CD4-positive, CD25-positive, alpha-beta regulatory T cell (primary cell): ENCODE results near the gene UNC5A. TPM values are rescaled to one million over a fixed set of nuclear protein-coding genes. Genes with fewer than 3 reads are reported as not detected.

Experiments
- ATAC-seq, 2 donors: fragments of 150-1000 bp; cut with Tn5 transposase; one replicate each; pipeline ENCODE4 v1.10.0; 2021; ENCODE audit warnings: low read depth in 2 of 2, moderate number of reproducible peaks in 2 of 2, moderate library complexity in 1 of 2
- DNase-seq, 3 donors: peaks; one replicate each; pipeline versions ENCODE4 v3.0.0 to v3.0.0-alpha.2; 2012 to 2022; ENCODE audit warnings: mixed read lengths in 1 of 3
- H3K27ac ChIP-seq: one replicate; pipeline ENCODE4 v1.7.0; 2013; ENCODE audit warnings: mild to moderate bottlenecking, low read length; ENCODE audit not compliant: insufficient read depth, poor library complexity, severe bottlenecking
- H3K27me3 ChIP-seq: one replicate; pipeline ENCODE4 v1.7.0; 2013; ENCODE audit warnings: low read length; ENCODE audit not compliant: control insufficient read depth, insufficient read depth
- H3K36me3 ChIP-seq: one replicate; pipeline ENCODE4 v1.7.0; 2013; ENCODE audit warnings: mild to moderate bottlenecking, low read length, moderate library complexity; ENCODE audit not compliant: control insufficient read depth, insufficient read depth
- H3K4me1 ChIP-seq: 2 replicates; pipeline ENCODE4 v1.7.0; 2013; ENCODE audit warnings: mild to moderate bottlenecking, low read length; ENCODE audit not compliant: insufficient read depth, control insufficient read depth, poor library complexity, severe bottlenecking
- H3K4me3 ChIP-seq: one replicate; pipeline ENCODE4 v1.7.0; 2013; ENCODE audit warnings: low read depth, mild to moderate bottlenecking, low read length, moderate library complexity
- H3K9me3 ChIP-seq, 2 experiments: 1 replicate in 1 of 2; 2 replicates in 1 of 2; pipeline ENCODE4 v1.7.0; 2013; ENCODE audit warnings: low read length in 2 of 2, mild to moderate bottlenecking in 1 of 2, moderate library complexity in 1 of 2; ENCODE audit not compliant: control insufficient read depth in 2 of 2
- H3K27ac Mint-ChIP-seq, 3 donors: one replicate each; pipeline ENCODE4 v1.8.0; 2020 to 2022; ENCODE audit warnings: mild to moderate bottlenecking in 3 of 3, mixed read lengths in 3 of 3, moderate library complexity in 2 of 3
- H3K27me3 Mint-ChIP-seq: one replicate; pipeline ENCODE4 v1.8.0; 2022; ENCODE audit warnings: mild to moderate bottlenecking, mixed read lengths
- H3K36me3 Mint-ChIP-seq: one replicate; pipeline ENCODE4 v1.8.0; 2020; ENCODE audit warnings: mixed read lengths
- H3K4me1 Mint-ChIP-seq, 4 donors: one replicate each; pipeline ENCODE4 v1.8.0; 2020 to 2022; ENCODE audit warnings: mixed read lengths in 4 of 4, mild to moderate bottlenecking in 1 of 4
- H3K4me3 Mint-ChIP-seq, 4 donors: one replicate each; pipeline ENCODE4 v1.8.0; 2020 to 2022; ENCODE audit warnings: mild to moderate bottlenecking in 4 of 4, mixed read lengths in 4 of 4, moderate library complexity in 3 of 4
- H3K9me3 Mint-ChIP-seq, 7 donors: one replicate each; pipeline ENCODE4 v1.8.0; 2020 to 2022; ENCODE audit warnings: mixed read lengths in 7 of 7, mild to moderate bottlenecking in 3 of 7, moderate library complexity in 2 of 7
- polyA plus RNA-seq, 4 donors: library from polyadenylated mRNA; unstranded; fragments of 300-500 nt; fragmentation: Illumina TruSeq; gene quantifications; one replicate each; pipeline ENCODE4 v1.2.3, GENCODE V29; 2021
- total RNA-seq: library from RNA; stranded (reverse); gene quantifications from one replicate; pipeline ENCODE4 v1.2.3, GENCODE V29; 2022

Gene UNC5A
- total and polyA plus RNA-seq, 5 donors from 2014 or later = not detected

DNA sequence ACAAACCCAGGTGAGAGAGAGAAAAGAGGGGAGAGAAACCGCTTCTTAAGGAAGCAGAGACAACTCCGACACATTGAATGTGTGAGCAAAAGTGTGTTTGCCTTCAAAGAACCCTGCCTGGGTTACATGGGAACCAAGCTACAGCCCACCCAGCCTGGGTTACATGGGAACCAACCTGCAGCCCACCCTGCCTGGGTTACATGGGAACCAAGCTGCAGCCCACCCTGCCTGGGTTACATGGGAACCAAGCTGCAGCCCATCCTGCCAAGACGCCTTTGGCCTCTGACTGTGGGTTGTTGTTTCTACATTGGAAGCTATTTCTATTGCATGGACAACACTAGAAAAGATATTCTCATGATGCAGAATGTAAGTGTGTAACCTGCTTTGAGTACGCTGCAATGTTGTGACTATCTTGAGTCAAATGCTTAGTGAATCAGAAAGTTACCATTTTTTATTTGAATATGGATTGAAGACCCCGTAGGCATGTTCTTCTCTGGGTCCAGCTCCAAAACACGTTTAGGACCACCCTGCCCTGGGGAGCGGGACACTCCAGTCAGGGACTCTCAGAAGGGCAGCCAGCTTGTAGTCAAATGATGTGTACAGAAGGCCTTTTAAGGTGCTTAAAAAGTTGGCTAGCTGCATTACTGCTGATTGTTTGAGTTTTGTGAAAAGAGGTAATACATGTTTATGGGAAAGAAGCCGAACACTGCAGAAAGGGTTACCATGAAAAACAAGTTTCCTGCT lies 39.1 kb upstream of the UNC5A start:
- no peaks in the 10 kb centered on the region for H3K36me3 ChIP-seq
- peaks cover 0 to 1% of the 10 kb centered on the region in 2 experiments for H3K9me3 ChIP-seq
- Mint-ChIP-seq H3K4me1 (peaks cover 0 to 5% (median 0%) of the 10 kb centered on the region in 4 donors), H3K27me3 (peaks cover 52% of the 10 kb centered on the region), H3K36me3 (no peaks in the 10 kb centered on the region), H3K27ac (no peak overlapping the region), H3K4me3 (no peak overlapping the region), H3K9me3 (peaks cover 0 to 3% (median 1%) of the 10 kb centered on the region in 7 donors)
- no peak for ATAC-seq
- no peak overlapping the region for H3K4me3 ChIP-seq
- no peak overlapping the region for H3K27ac ChIP-seq
- no peak for DNase-seq
- peaks cover 10% of the 10 kb centered on the region for H3K27me3 ChIP-seq
- H3K4me1 ChIP-seq = no peaks in the 10 kb centered on the region

- ATAC-seq (no peak), DNase-seq (no peak)
- Histone ChIP-seq H3K27ac (no peak overlapping the region), H3K4me3 (no peak overlapping the region), H3K9me3 (no peaks in the 10 kb centered on the region), H3K36me3 (no peaks in the 10 kb centered on the region), H3K4me1 (no peaks in the 10 kb centered on the region), H3K27me3 (peaks cover 7% of the 10 kb centered on the region)
- H3K27me3 Mint-ChIP-seq = peaks cover 48% of the 10 kb centered on the region
- peaks cover 0 to 1% (median 0%) of the 10 kb centered on the region in 7 donors for H3K9me3 Mint-ChIP-seq
- H3K27ac Mint-ChIP-seq = no peak overlapping the region
- H3K36me3 Mint-ChIP-seq = no peaks in the 10 kb centered on the region
- H3K4me3 Mint-ChIP-seq = no peak overlapping the region
- H3K4me1 Mint-ChIP-seq = peaks cover 0 to 5% (median 0%) of the 10 kb centered on the region in 4 donors
Measured at GRCh38 chr5:176772271-176773210, 37.8 kb upstream of the UNC5A start.

GRCh38 chr5:176773408-176774035 lies 36.8 kb upstream of the UNC5A start:
- H3K9me3 ChIP-seq = no peaks in the 10 kb centered on the region
- H3K27ac ChIP-seq = no peak overlapping the region
- peaks cover 0 to 1% (median 0%) of the 10 kb centered on the region in 7 donors for H3K9me3 Mint-ChIP-seq

GRCh38 chr5:176774216-176775171 lies 35.9 kb upstream of the UNC5A start:
- no peak for DNase-seq
- Histone ChIP-seq H3K4me1 (no peaks in the 10 kb centered on the region), H3K27ac (no peak overlapping the region), H3K9me3 (no peaks in the 10 kb centered on the region), H3K4me3 (no peak overlapping the region), H3K36me3 (no peaks in the 10 kb centered on the region), H3K27me3 (peaks cover 3% of the 10 kb centered on the region)
- no peak for ATAC-seq
- Mint-ChIP-seq H3K4me3 (no peak overlapping the region), H3K4me1 (peaks cover 0 to 5% (median 2%) of the 10 kb centered on the region in 4 donors), H3K36me3 (peaks cover 4% of the 10 kb centered on the region), H3K9me3 (peaks cover 0 to 1% (median 0%) of the 10 kb centered on the region in 7 donors), H3K27me3 (peaks cover 33% of the 10 kb centered on the region), H3K27ac (peak overlapping the region in 2 of 3 donors; percentile 46 to 81)

More at GRCh38 chr5:176773408-176774035, 36.8 kb upstream of the UNC5A start:
- H3K4me1 Mint-ChIP-seq = peaks cover 0 to 5% (median under 1%) of the 10 kb centered on the region in 4 donors
- H3K27me3 Mint-ChIP-seq = peaks cover 40% of the 10 kb centered on the region
- Histone ChIP-seq H3K4me1 (no peaks in the 10 kb centered on the region), H3K36me3 (no peaks in the 10 kb centered on the region), H3K27me3 (peaks cover 3% of the 10 kb centered on the region), H3K4me3 (no peak overlapping the region)
- DNase-seq = no peak
- no peak overlapping the region for H3K4me3 Mint-ChIP-seq
- ATAC-seq = no peak
- no peak overlapping the region for H3K27ac Mint-ChIP-seq
- H3K36me3 Mint-ChIP-seq = peaks cover 2% of the 10 kb centered on the region

- no peak for ATAC-seq
- Mint-ChIP-seq H3K36me3 (peaks cover 4% of the 10 kb centered on the region), H3K4me3 (no peak overlapping the region), H3K27ac (no peak overlapping the region), H3K27me3 (peaks cover 31% of the 10 kb centered on the region), H3K9me3 (peaks cover 0 to 1% (median 0%) of the 10 kb centered on the region in 7 donors), H3K4me1 (peaks cover 0 to 5% (median 3%) of the 10 kb centered on the region in 4 donors)
- Histone ChIP-seq H3K36me3 (no peaks in the 10 kb centered on the region), H3K27me3 (no peaks in the 10 kb centered on the region), H3K4me3 (no peak overlapping the region), H3K9me3 (no peaks in the 10 kb centered on the region), H3K27ac (no peak overlapping the region), H3K4me1 (no peaks in the 10 kb centered on the region)
- DNase-seq = no peak
Measured at GRCh38 chr5:176775409-176775808, 35.0 kb upstream of the UNC5A start.

- ATAC-seq (no peak), DNase-seq (no peak)
- Mint-ChIP-seq H3K27ac (no peak overlapping the region), H3K9me3 (peaks cover 0 to 2% (median 0%) of the 10 kb centered on the region in 7 donors), H3K36me3 (peaks cover 4% of the 10 kb centered on the region), H3K4me1 (peaks cover 5 to 12% (median 9%) of the 10 kb centered on the region in 4 donors), H3K4me3 (no peak overlapping the region), H3K27me3 (peaks cover 29% of the 10 kb centered on the region)
- Histone ChIP-seq H3K36me3 (no peaks in the 10 kb centered on the region), H3K9me3 (no peaks in the 10 kb centered on the region), H3K4me1 (peaks cover 2% of the 10 kb centered on the region), H3K27me3 (no peaks in the 10 kb centered on the region), H3K4me3 (no peak overlapping the region), H3K27ac (no peak overlapping the region)
Measured at GRCh38 chr5:176776141-176776865, 34.1 kb upstream of the UNC5A start.
